Measurements from ENCODE around the gene COLEC11.
A peak's percentile ranks its signal among the peaks of the same experiment; 100 is the strongest.

Gene COLEC11

DNA sequence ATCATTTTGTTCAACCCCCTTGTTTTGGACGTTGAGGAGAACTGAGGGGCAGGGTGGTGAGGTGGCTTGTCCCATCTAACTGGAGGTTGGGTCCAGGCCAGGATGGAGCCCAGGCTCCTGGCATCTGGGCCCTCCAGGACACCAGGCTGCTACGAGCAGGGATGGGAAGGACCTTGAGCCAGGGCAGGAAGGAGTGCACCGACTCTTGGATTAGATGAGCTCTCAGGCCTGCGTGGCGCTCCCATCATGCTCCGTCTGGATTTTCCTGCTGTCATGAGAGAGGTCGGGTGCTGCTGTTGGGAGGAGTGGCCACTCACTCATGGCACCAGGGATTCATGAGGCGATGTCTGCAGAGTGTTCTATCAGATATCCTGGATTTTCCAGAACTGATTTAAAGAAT, 44.7 kb downstream of the COLEC11 start:
- no peak for DNase-seq

DNA sequence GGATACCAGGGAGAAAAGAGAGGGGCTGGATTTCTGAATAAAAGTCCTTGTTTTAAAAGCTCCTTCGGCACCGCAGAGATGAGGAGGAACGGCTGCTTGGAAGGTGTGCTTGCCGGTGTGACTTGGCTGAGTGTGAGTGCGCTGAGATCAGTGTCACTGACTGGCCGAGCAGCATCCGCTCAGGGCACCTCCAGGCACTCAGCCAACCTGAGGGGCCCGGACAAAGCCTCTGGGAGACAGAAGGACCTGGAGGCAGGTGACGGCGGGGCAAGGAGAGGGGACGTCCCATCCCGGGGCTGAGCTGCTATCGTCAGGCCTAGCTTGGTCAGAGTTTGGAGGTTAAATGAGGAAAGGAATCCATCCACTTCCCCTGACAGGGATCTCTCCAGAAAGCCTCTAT, 46.3 kb downstream of the COLEC11 start:
- DNase-seq = no peak

DNA sequence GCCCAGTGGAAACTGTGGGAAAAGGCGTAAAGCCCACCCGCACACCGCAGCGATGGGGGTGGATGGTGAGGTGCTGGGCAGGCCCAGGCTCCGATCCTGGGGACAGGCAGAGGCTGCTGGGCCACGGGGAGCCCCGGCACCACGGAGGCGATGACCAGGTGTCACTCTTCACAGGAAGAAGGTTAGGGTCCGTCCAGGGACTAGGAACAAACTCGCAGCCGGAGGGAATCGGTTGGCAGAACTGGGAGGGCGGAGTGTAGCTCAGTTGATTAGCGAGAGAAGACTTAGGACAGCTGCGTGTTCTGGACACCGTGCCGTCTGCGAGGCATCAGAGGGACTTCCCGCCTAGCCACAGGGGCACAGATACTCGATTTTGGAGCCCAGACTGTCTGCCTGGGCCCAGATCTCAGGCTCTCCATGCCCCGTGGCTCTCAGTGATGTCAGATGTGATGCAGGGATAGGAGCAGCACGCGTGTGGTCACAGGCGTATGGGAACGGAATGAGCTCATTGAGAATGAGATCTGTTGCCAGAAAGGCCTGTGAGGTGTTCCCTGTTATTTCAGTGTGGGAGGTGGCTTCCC, 47.0 kb downstream of the COLEC11 start:
- DNase-seq = no peak

DNA sequence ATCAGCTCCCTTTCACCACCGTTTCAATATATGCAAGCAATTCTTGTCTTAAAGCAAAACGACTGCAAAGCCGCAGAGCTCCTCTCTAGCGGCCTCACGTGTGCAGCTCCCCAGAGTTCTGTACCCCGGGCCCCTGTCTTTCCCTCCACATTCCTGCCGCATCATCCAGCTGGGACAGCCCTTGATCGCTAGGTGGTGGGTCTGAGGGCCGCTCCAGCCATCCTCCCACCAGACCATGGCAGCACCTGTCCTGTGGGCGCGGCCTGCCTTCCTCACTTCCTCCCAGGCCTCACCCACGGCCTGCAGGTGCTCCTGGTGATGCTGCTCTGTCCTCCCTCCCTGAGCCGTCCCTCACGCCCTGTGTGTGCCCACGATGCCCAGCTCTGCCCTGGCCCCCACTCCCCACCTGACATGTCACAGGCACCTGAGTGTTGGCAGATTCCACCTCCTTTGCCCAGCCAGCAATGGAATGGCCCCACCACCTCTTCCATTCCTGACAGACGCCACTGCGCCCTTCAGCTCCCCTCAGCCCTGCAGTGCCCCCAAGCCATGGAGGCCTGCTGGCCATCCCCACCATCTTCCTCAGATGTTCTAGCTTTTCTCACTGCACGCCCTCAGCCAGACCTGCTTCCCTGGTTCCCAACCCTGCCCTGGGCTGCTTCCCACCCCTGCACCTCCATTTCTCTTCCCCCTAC, 47.8 kb downstream of the COLEC11 start:
- DNase-seq = no peak

DNA sequence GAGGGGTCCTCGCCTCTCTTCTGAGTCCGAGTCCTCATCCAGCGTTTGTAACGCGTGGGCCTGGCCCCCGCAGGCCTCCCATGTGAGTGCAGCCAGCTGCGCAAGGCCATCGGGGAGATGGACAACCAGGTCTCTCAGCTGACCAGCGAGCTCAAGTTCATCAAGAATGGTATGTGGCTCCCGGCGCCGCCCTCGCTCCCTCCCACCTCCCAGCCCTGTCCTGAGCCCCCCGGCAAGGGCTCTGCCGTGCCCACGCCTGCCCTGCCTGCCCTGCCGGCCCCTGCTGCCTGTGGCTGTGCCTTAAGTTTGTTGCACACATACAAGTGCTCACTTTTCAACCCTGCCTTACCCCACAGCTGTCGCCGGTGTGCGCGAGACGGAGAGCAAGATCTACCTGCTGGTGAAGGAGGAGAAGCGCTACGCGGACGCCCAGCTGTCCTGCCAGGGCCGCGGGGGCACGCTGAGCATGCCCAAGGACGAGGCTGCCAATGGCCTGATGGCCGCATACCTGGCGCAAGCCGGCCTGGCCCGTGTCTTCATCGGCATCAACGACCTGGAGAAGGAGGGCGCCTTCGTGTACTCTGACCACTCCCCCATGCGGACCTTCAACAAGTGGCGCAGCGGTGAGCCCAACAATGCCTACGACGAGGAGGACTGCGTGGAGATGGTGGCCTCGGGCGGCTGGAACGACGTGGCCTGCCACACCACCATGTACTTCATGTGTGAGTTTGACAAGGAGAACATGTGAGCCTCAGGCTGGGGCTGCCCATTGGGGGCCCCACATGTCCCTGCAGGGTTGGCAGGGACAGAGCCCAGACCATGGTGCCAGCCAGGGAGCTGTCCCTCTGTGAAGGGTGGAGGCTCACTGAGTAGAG, 48.7 kb downstream of the COLEC11 start:
- DNase-seq = no peak

- no peak for DNase-seq
Observed at GRCh38 chr2:3644246-3644525, 49.3 kb downstream of the COLEC11 start.

DNA sequence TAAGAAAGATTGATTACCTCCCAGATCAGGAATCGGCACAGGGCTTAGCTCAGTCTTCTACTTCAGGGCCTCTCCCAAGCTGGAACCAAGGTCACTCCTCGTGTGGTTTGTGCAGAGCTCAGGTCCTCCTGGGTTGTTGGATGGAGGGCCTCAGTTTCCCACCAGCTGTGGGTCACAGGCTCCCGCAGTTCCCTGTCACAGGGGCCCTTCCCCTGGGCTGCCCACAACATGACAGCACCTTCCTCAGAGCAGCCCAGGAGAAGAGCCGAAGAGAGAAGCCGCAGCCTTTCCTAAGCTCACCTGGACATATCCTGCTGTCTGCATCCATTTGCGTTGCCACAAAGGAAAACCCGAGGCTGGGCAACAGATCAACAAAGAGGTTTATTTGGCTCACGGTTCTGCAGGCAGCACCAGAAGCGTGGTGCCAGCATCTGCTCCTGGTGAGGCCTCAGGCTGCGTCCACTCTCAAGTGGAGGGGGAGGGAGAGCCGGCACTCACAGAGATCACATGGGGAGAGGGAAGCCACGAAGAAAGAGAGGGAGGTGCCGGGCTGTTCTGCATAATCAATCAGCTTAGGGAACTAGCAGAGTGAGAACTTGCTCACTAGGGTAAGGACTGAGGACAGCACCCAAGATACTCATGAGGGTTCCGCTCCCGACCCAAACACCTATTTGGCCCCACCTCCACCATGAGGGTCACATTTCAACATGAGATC, 50.1 kb downstream of the COLEC11 start:
- DNase-seq = no peak

- no peak for DNase-seq
Observed at GRCh38 chr2:3645745-3646389, 51.0 kb downstream of the COLEC11 start.

DNA sequence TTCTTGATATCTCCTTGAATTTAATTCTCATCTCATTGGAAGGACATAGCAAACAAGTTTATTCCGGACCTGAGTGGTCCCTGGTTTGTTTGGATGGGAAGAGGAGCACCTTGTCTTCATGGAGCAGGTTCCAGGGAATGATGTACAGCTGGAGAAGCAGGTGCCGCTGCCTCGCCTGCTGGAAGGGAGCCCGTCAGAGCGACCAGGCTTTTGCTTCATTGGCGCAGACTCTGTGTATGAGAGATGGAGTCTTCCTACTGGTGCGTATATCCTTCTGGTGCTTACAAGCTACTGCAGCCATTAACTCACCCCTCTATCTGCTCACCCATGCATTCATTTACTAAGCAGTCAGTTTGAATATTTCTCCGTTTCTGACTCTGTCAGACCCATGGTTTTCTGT, 51.5 kb downstream of the COLEC11 start:
- DNase-seq = no peak

DNA sequence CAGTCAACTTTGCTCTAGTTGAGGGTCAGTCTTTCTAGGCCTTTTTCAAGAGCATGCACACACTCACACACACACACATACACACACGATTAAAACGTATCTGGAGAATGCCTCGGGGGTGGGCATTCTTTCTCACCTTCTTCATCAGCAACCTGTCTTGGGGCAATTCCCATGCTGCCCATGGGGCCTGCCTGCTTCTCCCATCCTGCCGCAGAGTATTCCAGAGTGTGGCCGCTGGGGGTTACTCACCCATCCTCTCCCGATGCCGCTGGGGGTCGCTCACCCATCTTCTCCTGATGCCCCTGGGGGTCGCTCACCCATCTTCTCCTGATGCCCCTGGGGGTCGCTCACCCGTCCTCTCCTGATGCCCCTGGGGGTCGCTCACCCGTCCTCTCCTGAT, 52.3 kb downstream of the COLEC11 start:
- DNase-seq = no peak

DNA sequence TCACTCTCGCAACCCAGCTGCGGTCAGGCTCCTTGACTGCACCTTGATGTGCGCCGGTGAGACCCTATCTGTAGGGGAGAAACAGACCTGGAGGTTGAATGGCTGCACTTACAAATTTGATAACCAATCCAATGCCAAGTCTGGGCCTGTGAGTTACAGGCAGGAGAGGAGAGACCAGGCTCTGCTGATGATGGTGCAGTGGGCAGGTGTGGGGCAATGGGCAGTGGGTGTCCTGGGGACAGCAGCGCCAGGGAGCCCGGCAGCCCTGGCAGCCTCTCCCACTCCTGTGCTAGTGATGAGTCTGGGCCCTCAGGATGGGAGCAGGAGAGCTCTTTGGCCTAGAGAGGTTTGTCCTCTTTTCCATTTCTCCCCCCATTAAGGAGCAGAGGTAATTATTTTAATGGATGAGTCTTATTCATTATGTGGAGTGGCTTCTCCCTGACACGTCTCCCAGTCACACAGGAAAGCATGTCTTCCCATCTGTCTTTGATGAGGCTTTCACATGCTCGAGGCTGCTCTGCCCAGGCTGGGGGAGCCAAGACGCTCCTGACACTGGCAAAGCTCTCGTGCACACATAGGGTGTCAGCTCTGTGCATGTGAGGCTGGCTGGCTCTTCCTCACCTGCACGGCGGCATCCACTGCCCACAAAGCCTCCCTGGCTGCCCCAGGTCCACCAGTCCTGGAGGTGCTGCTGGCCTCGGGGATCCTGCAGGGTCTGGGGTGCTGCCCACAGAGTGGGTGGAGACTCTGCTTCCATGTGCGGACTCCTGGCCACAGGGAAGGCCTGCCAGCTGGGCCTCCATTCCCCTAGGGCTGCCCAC, 53.1 kb downstream of the COLEC11 start:
- DNase-seq = no peak

- DNase-seq = no peak
Observed at GRCh38 chr2:3648652-3649177, 53.8 kb downstream of the COLEC11 start.

DNA sequence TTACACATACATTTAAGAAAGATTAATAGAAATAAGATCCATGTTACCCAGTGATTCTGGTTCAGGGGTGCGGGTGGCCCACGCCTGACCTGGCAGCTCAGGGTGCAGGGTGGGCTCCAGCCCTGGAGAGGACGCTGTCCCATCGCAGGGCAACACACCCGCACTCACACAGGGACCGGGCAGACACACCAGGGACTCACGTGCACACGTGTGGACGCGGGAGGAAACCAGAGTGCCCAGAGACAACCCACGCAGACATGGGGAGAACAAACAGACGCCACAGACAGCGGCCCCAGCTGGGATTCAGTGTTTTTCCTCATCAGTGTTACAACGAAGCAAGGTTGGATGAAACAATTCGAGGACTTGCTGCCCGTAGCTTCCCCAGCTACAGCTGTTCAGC, 54.7 kb downstream of the COLEC11 start:
- DNase-seq = no peak

- DNase-seq = no peak
Observed at GRCh38 chr2:3650140-3650920, 55.4 kb downstream of the COLEC11 start.

DNA sequence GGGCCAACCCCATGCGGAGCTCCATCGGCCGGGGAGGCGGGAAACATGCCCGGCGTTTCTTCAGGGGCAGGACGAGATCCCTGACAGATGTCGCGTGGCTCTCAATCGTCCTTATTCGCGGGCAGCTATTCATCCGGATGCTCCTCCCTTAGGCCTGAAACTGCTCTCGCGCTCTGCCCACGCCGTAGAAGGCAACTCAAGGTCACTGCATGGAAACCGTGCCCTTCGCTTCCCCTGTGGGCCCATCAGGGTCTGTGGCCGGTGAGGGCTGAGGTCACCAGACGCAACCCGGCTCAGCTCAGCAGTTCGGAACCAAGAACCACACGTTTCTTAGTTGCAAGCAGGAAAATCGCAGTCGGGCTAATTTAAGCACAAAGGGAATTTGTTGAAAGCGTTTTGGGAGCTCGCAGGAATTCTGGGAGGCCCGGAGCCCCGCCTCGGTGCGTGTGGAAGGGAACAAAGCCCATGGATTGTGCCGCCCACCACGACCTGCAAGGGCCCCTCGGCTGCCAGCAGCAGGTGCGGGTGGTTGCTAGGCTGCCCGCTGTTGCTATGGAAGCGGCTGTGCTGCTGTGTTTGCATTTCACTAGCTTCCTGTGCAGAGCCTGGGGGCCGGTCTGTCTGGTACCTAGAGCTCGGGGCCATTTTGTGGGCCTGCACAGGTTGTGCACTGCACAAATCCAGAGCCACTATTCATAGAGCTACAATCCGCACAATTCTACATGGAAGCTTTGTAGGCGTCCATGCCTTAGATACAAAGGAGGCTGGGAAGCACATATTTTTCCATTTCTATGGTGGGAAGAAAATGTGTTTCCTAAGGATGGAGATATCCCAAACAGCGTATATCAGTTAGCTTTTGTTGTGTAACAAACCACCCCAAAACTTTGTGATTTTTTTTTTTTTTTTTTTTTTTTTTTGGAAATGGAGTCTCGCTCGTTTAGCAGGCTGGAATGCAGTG, 57.1 kb downstream of the COLEC11 start:
- peak; percentile 58 to 77 for DNase-seq

DNA sequence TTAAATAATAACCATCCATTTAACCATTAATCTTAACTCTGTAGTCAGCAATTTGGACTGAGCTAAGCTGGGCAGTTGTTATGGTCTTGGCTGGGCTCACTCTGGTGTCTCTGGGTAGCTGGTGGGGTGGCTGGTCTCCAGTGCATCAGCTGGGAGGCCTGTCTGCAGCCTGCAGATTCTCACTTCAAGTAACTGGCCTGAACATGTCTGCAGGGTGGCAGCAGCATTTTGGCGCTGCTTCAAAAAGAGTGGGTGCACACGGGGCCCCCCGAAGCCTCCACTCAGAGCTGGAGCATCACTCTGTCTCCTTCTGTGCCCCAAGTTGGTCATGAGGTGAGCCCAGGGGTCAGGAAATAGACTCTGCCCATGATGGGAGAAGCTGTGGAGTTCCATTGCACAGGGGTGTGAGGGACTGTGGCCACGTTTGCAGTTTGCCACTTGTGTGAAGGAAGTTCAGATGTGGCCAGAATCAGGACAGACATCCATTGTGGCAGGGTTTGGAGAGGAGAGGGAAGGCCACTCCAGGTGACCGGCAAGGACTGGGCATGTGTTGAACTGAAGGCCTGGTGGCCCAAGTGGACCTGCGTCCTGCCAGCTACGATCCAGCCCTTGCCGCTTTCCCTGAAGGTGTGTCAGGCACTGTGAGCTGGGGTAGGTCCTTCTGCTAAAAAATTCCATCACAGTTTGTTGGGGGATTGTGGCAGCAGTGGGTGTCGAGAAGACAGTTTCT, 58.1 kb downstream of the COLEC11 start:
- DNase-seq = no peak

- DNase-seq = no peak
Observed at GRCh38 chr2:3654011-3654410, 59.1 kb downstream of the COLEC11 start.

GRCh38 chr2:3654531-3655225, 59.8 kb downstream of the COLEC11 start:
- no peak for DNase-seq
